GM12892 (cell line): Measurements from ENCODE around the gene SLFN11.

Experiments
- POLR2A ChIP-seq: IDR thresholded peaks from 2 replicates; pipeline ENCODE4 v1.6.1; 2011; ENCODE audit warnings: low read depth, low read length, control low read depth
- POLR2AphosphoS5 ChIP-seq: IDR thresholded peaks from 2 replicates; pipeline ENCODE4 v1.6.1; 2011; ENCODE audit warnings: low read depth, low read length, control low read depth
- TAF1 ChIP-seq: IDR thresholded peaks from 2 replicates; pipeline ENCODE4 v1.6.1; 2011; ENCODE audit warnings: low read depth, mild to moderate bottlenecking, control low read depth, low read length, borderline replicate concordance

GRCh38 chr17:35314415-35315216 lies 58.8 kb downstream of the SLFN11 start:
- no peak for TF ChIP-seq POLR2A
- no peak for TF ChIP-seq POLR2AphosphoS5
- TF ChIP-seq TAF1: no peak
